B cell (primary cell): ENCODE results near the gene GGACT. TPM values are rescaled to one million over a fixed set of nuclear protein-coding genes. Genes with fewer than 3 reads are reported as not detected.

ENCODE experiments used
- ATAC-seq: fragments of 200-7000 bp; cut with Tn5 transposase; one replicate; pipeline ENCODE4 v1.10.0; 2021; ENCODE audit warnings: low read depth, mild to moderate bottlenecking, moderate number of reproducible peaks, moderate library complexity
- CTCF ChIA-PET: fragments of 350-600 bp; sonication (Branson Sonifier 250); formaldehyde crosslinking; loops from one replicate; lab custom pipeline; 2021; ENCODE audit warnings: antibody characterized with exemption, inconsistent platforms; lab: Charles Lee
- POLR2A ChIA-PET: fragments of 350-600 bp; sonication (Branson Sonifier 250); formaldehyde crosslinking; loops from one replicate; lab custom pipeline; 2021; ENCODE audit warnings: antibody characterized with exemption; lab: Charles Lee
- DNase-seq: peaks from one replicate; pipeline ENCODE4 v3.0.0; 2013
- H2AFZ ChIP-seq: 2 replicates; pipeline ENCODE4 v1.6.1; 2012; ENCODE audit warnings: mild to moderate bottlenecking, low read depth, low read length; ENCODE audit not compliant: insufficient read depth, poor library complexity, severe bottlenecking
- H3K27ac ChIP-seq, 2 donors: 1 replicate in 1 of 2; 2 replicates in 1 of 2; pipeline ENCODE4 v1.5.1; 2012 to 2013; ENCODE audit warnings: low read length in 2 of 2, mild to moderate bottlenecking in 2 of 2, moderate library complexity in 1 of 2
- H3K27me3 ChIP-seq, 4 experiments: fragments of 200-600 bp in 1 of 4; sonication (generic) in 1 of 4; replicated peaks in 1 of 4; 1 replicate in 2 of 4; 2 replicates in 2 of 4; pipeline versions ENCODE4 v1.6.1 to v1.7.0; 2013 to 2016; ENCODE audit warnings: low read length in 3 of 4, mild to moderate bottlenecking in 2 of 4, mixed read lengths in 1 of 4, moderate library complexity in 1 of 4; ENCODE audit not compliant: insufficient read depth in 4 of 4, control insufficient read depth in 3 of 4; ENCODE audit errors: control extremely low read depth in 1 of 4
- H3K36me3 ChIP-seq, 2 experiments: replicated peaks in 1 of 2; 1 replicate in 1 of 2; 2 replicates in 1 of 2; pipeline versions ENCODE4 v1.6.1 to v1.7.1; 2013; ENCODE audit warnings: low read length in 1 of 2; ENCODE audit not compliant: insufficient read depth in 2 of 2, control insufficient read depth in 1 of 2; ENCODE audit errors: control extremely low read depth in 1 of 2, extremely low read depth in 1 of 2
- H3K4me1 ChIP-seq, 2 donors: fragments of 200-600 bp in 1 of 2; sonication (generic) in 1 of 2; 1 replicate in 1 of 2; 2 replicates in 1 of 2; pipeline versions ENCODE4 v1.5.1 to v1.6.1; 2013 to 2017; ENCODE audit warnings: low read length in 2 of 2; ENCODE audit not compliant: control insufficient read depth in 2 of 2, insufficient read depth in 2 of 2
- H3K4me2 ChIP-seq: replicated peaks from 2 replicates; pipeline ENCODE3; 2012; ENCODE audit warnings: mild to moderate bottlenecking, low read depth, low read length; ENCODE audit not compliant: poor library complexity, severe bottlenecking
- H3K4me3 ChIP-seq, 5 experiments: fragments of 200-600 bp in 1 of 5; sonication (generic) in 1 of 5; 1 replicate in 3 of 5; 2 replicates in 2 of 5; pipeline versions ENCODE4 v1.5.1 to v1.7.0; 2011 to 2016; ENCODE audit warnings: low read length in 4 of 5, mild to moderate bottlenecking in 4 of 5, low read depth in 2 of 5, control low read depth in 1 of 5, moderate library complexity in 1 of 5; ENCODE audit not compliant: insufficient read depth in 1 of 5; ENCODE audit errors: control extremely low read depth in 1 of 5, extremely low read depth in 1 of 5
- H3K79me2 ChIP-seq: fragments of 200-600 bp; sonication (generic); one replicate; pipeline ENCODE4 v1.6.0; 2016; ENCODE audit warnings: low read length; ENCODE audit not compliant: control insufficient read depth, insufficient read depth
- H3K9ac ChIP-seq: fragments of 200-600 bp; sonication (generic); 2 replicates; pipeline ENCODE4 v1.6.1; 2017; ENCODE audit warnings: mild to moderate bottlenecking, low read length, moderate library complexity
- H3K9me3 ChIP-seq, 3 donors: one replicate each; pipeline versions ENCODE4 v1.6.1 to v1.7.1; 2013; ENCODE audit warnings: low read length in 2 of 3; ENCODE audit not compliant: control insufficient read depth in 2 of 3, insufficient read depth in 1 of 3; ENCODE audit errors: control extremely low read depth in 1 of 3
- H4K20me1 ChIP-seq: 2 replicates; pipeline ENCODE4 v1.6.0; 2012; ENCODE audit warnings: mild to moderate bottlenecking, low read length; ENCODE audit not compliant: insufficient read depth, control insufficient read depth, poor library complexity, severe bottlenecking
- H3K27ac Mint-ChIP-seq: one replicate; pipeline ENCODE4 v1.8.0; 2021; ENCODE audit warnings: mixed read lengths
- H3K27me3 Mint-ChIP-seq: one replicate; pipeline ENCODE4 v1.8.0; 2021; ENCODE audit warnings: mixed read lengths
- H3K4me1 Mint-ChIP-seq: one replicate; pipeline ENCODE4 v1.8.0; 2021; ENCODE audit warnings: mixed read lengths
- H3K4me3 Mint-ChIP-seq: one replicate; pipeline ENCODE4 v1.8.0; 2021; ENCODE audit warnings: mixed read lengths
- H3K9me3 Mint-ChIP-seq: one replicate; pipeline ENCODE4 v1.8.0; 2022; ENCODE audit warnings: mixed read lengths; ENCODE audit not compliant: insufficient read depth
- EZH2 ChIP-seq: IDR thresholded peaks from 2 replicates; pipeline ENCODE4 v1.6.1; 2012; ENCODE audit warnings: borderline replicate concordance, low read depth, mild to moderate bottlenecking, moderate library complexity, low read length; ENCODE audit not compliant: insufficient read depth, poor library complexity, severe bottlenecking
- WGBS: methylation state at CpG from one replicate; pipeline ENCODE4 v1.1.5; 2013; ENCODE audit warnings: missing lambda C conversion rate; ENCODE audit not compliant: insufficient coverage; 5-methylcytosine and 5-hydroxymethylcytosine counted together
- intact Hi-C: fragments of 100-400 bp; cut with micrococcal nuclease; formaldehyde crosslinking; loops from one replicate; pipeline ENCODE4 v1.10.0; 2022
- polyA plus RNA-seq: library from polyadenylated mRNA; depleted of rRNA; stranded (reverse); fragments of >200 nt; gene quantifications from 2 replicates; pipeline ENCODE4 v1.2.3, GENCODE V29; 2012
- total RNA-seq, 2 donors: library from RNA; stranded (reverse); fragments of 120-200 nt in 1 of 2; gene quantifications; 1 replicate in 1 of 2; 2 replicates in 1 of 2; pipeline versions ENCODE4 v1.2.3 to v1.2.4, GENCODE V29; 2013 to 2022
- TF ChIP-seq, protein P1 (sequence below): fragments of 200-600 bp; IDR thresholded peaks from one replicate; pipeline ENCODE4 v1.8.0; 2022; ENCODE audit warnings: antibody characterized with exemption, mild to moderate bottlenecking

GGACT gene
- total and polyA plus RNA-seq, 2 donors (not counting 1 experiment from before 2014, with no cell fraction given) = 3.2 to 3.5 TPM

DNA sequence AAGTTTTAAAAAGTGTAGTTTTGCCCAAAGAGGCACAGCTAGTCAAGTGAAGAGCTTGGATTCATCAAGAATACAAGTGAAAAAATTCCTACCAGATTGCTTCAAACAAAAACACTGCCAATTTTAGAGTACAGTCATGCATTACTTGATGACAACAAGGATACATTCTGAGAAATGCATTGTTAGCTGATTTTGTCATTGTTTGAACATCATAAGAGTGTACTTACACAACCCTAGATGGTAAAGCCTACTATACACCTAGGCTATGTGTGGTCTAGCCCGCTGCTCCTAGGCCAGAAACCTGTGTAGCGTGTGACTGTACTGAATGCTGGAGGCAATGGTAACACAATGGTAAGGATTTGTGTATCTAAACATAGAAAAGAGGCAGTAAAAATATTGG, 44.9 kb upstream of the GGACT start:
- CTCF ChIA-PET = interaction anchor here (0.9 kb wide), 1 partner anchor 59 kb away, joined by 3 read pairs; no protein-coding TSS in a partner anchor

DNA sequence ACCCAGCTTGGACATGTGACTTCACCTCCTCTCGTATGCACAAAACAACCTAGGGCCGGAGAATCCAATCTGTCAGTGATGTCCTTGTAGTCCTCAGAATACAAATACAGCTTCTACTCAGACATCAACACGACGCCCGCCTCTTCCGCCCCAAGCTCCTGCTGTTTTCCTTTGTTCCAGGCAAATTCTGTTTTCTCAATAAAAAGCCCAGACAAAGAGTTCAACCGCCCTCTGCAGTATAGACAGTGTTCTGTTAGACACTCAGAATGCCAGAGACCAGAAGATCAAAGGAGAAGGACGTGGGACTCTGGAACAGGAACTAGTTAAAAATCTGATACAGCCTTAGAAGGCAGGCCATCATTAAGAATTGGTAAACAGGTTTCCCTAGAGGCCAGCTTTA, 42.0 kb upstream of the GGACT start:
- WGBS = 94% methylated on average over 8 of the region's 8 CpGs
- CTCF ChIA-PET = interaction anchor here (3.0 kb wide), 1 partner anchor 58 kb away, joined by 11 read pairs; no protein-coding TSS in a partner anchor

More for the DNA sequence above, 44.9 kb upstream of the GGACT start:
- POLR2A ChIA-PET = no interaction called here
- TF ChIP-seq, protein P1, sequence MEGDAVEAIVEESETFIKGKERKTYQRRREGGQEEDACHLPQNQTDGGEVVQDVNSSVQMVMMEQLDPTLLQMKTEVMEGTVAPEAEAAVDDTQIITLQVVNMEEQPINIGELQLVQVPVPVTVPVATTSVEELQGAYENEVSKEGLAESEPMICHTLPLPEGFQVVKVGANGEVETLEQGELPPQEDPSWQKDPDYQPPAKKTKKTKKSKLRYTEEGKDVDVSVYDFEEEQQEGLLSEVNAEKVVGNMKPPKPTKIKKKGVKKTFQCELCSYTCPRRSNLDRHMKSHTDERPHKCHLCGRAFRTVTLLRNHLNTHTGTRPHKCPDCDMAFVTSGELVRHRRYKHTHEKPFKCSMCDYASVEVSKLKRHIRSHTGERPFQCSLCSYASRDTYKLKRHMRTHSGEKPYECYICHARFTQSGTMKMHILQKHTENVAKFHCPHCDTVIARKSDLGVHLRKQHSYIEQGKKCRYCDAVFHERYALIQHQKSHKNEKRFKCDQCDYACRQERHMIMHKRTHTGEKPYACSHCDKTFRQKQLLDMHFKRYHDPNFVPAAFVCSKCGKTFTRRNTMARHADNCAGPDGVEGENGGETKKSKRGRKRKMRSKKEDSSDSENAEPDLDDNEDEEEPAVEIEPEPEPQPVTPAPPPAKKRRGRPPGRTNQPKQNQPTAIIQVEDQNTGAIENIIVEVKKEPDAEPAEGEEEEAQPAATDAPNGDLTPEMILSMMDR = no peak
- TF ChIP-seq EZH2 = no peak
- ATAC-seq = no peak
- Mint-ChIP-seq H3K27ac (no peak overlapping the region), H3K4me3 (no peak overlapping the region), H3K4me1 (no peaks in the 10 kb centered on the region), H3K9me3 (no peaks in the 10 kb centered on the region), H3K27me3 (no peaks in the 10 kb centered on the region)
- no peaks in the 10 kb centered on the region for H3K9me3 ChIP-seq
- no peak overlapping the region for H3K27ac ChIP-seq
- DNase-seq = no peak
- no peaks in the 10 kb centered on the region for H3K27me3 ChIP-seq
- no peak overlapping the region for H3K4me2 ChIP-seq
- H3K4me1 ChIP-seq = no peaks in the 10 kb centered on the region
- no peaks in the 10 kb centered on the region for H4K20me1 ChIP-seq
- intact Hi-C loops = no loop called here
- no peak overlapping the region for H3K4me3 ChIP-seq
- peaks cover 0 to 37% of the 10 kb centered on the region in 2 experiments for H3K36me3 ChIP-seq
- no peak overlapping the region for H3K9ac ChIP-seq
- H2AFZ ChIP-seq = no peak overlapping the region
- whole genome bisulfite sequencing = 100% methylated on average over 1 of the region's 2 CpGs
- H3K79me2 ChIP-seq = no peaks in the 10 kb centered on the region

More for the DNA sequence above, 42.0 kb upstream of the GGACT start:
- no peaks in the 10 kb centered on the region for H3K4me1 ChIP-seq
- H3K4me2 ChIP-seq = no peak overlapping the region
- Mint-ChIP-seq H3K4me3 (no peak overlapping the region), H3K9me3 (no peaks in the 10 kb centered on the region), H3K27me3 (no peaks in the 10 kb centered on the region), H3K4me1 (no peaks in the 10 kb centered on the region), H3K27ac (no peak overlapping the region)
- intact Hi-C loops = no loop called here
- H3K79me2 ChIP-seq = no peaks in the 10 kb centered on the region
- H3K9ac ChIP-seq = no peak overlapping the region
- POLR2A ChIA-PET = no interaction called here
- no peak overlapping the region for H3K27ac ChIP-seq
- ATAC-seq (no peak), DNase-seq (no peak)
- H3K4me3 ChIP-seq = no peak overlapping the region
- H3K27me3 ChIP-seq = no peaks in the 10 kb centered on the region
- no peaks in the 10 kb centered on the region for H3K9me3 ChIP-seq
- H2AFZ ChIP-seq = no peak overlapping the region
- H4K20me1 ChIP-seq = no peaks in the 10 kb centered on the region
- TF ChIP-seq, protein P1 = no peak
- peaks cover 0 to 28% of the 10 kb centered on the region in 2 experiments for H3K36me3 ChIP-seq
